NCI-H2107 treated with DMSO at 0.1 percent for 48 hours (cell line): ENCODE measurements around the gene ARHGAP27.
"Not testable (repeated sequence)": the region's sequence is repeated elsewhere in the genome, so short reads cannot be mapped to it uniquely, and the experiment has no call there.

Experiments used
- DNase-seq: peaks from one replicate; lab custom pipeline; 2025; ENCODE audit not compliant: unreplicated experiment; lab: John Stamatoyannopoulos, UW

ARHGAP27 gene

DNA sequence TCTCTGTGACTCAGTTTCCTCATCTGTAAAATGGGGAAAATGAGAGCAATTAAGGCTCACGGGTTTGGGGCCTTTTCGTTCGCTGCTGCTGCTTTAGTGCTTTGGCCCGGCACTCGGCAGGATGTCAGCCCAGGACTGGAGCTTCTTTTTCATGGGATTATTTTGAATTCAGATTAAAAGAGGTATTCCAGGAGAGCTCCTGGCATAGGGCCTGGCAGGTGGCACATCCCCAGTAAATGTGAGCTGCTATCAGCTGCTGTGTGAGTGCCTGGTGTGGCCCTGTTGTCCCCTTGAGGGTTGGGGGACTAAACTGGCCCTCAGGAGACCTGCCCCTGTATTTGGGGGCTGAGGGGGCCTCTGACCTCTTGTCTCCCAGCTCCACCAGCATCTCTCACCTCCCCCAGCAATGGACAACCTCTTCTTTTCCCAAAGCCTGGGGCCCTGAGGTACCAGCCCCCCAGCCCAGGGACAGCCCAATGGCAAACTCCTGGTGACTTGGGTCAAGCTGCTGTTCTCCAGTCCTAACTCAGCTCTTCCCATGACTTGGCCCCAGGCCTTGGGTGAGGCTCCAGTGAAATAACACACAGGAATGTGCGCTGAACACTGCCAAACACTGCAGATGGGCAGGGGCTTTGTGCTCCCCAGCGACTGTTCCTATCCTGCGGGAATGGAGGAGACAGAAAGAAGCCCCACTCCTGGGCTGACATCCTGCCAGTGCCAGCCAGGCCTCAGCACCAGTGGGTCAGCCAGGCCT, 14.4 kb upstream of the ARHGAP27 start:
- not testable (repeated sequence) for DNase-seq

DNA sequence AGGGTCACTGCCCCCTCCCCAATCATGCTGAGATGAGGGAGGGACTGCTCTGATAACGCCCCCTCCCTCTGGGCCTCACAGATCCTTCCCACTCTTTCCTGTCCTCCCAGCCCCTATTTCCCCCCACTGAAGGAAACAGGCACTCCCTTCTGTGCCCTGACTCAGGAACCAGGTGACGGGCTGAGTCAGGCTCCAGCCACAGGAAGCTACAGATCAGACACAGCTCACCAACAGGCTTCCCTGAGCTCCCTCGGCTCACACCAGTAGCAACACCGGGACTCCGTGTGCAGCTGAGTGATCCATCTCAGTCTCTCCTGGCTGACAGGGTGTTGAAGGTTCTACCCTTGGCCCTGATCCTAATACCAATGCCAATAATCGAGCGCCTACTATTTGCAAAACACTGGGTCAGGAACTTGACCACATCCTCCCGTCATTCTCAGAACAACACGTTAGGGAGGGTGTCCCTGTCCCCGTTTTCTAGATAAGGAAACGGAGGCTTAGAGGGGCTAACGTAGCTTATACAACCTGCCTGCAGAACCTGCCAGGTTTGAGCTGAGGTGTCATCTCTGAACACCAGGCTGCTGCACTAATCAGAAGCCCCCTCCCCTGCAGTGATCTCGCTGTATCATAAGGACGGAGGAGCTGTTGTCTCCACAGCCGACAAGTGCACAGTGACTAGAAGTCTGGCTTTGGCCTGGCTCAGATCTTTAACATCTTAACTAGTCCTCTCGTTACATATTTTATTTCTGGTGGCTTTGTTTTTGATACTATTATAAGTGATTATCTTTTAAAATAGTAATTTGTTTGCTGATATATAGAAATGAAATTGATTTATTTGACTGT, 13.5 kb upstream of the ARHGAP27 start:
- not testable (repeated sequence) for DNase-seq

DNA sequence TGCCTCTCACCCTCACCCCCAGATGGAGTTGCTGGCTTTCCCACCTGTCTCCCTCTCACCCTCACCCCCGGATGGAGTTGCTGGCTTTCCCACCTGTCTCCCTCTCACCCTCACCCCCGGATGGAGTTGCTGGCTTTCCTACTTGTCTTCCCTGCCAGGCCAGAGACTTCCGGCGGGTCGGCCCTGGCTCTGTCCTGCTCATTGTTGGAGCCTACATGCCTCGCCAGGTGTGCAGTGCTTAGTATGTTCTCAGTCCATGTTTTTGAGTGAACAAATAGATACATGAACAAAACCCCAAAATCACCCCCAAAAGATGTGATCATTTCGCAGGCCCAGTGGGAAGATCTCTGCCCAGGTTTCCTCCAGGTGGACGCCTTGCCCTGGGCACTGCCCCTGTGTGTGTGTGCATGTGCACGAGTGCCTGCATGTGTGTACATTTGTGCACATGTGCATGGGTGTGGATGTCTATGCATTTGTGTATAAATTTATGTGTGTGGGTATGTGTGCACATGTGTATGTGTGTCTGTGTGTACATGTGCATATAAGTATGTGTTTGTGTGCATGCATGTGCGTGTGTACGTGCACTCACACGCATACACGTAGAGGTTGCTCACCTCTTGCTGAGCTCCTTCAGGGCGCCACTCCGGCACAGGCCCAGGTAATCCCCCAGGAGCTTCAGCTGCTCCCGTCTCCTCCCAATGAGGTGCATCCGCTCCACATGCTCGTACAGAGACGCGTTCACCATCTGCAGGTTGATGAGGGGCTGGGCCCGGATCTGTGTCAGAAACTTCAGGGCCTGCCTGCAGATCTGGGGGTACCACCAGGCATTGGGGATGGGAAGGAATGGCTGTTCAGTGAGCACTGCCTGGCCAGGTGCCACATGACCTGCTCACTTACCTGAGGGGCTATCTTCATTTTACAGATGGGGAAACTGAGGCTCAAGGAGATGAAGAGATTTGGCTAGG, 12.5 kb upstream of the ARHGAP27 start:
- not testable (repeated sequence) for DNase-seq

DNA sequence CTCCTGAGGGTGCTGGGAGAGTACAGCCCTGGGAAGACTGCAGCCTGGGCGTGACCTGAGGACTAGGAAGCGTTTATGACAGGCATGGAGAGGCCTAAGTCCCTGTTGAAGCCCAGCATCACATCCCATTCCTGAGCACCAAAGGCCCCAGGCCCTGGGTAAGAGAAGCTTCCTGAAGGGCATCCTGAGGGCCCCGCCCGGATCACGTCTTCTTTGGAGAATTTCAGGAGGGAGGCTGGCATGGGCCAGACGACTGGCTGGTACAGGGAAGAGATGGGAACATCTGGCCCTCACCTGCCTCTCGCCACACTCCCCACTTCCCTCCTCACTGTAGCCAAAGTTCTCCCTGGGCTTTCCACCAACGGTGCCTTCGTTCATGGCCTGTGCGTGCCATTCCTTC, 11.6 kb upstream of the ARHGAP27 start:
- not testable (repeated sequence) for DNase-seq

DNA sequence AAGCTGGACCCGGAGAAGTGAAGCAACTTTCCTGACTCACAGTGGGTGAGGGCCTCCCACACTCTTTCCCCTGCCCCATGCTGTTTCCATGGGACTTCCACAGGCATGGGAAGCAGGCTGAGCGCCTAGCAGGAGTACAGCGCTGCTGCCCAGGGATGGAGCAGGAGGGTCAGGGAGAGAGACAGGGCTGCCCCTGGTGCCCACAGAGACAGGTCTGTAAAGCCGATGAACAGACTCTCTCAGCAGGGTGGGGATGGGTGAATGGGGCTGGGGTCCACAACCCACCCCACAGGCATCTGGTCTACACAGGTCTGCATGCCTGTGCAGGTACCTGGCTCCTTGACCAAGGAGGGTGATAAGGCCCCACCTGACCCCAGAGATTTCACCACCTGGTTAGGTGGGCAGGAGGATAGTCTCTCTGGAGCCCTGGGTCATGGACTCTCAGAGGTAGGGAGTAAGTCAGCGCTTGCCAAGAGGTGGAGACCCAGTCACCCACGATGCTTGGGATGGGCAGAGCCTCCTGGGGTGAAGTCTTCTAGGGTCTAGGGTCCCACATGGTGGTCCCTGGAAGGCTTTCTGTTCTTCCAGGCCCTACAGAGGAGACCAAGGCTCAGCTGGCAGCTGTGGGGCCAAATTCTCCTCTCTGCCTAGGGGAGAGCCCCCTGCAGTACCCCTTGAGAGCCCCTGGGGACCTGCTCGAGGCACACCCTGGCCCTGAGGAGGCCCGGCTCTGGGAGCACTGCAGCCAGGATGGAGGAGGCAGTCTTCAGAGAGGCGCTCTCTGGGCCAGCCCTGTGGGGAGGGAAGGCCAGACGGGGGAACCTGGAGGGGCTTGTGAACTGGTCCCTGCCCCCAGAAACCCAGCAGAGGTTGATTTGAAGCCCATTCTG, 10.9 kb upstream of the ARHGAP27 start:
- DNase-seq = not testable (repeated sequence)

DNA sequence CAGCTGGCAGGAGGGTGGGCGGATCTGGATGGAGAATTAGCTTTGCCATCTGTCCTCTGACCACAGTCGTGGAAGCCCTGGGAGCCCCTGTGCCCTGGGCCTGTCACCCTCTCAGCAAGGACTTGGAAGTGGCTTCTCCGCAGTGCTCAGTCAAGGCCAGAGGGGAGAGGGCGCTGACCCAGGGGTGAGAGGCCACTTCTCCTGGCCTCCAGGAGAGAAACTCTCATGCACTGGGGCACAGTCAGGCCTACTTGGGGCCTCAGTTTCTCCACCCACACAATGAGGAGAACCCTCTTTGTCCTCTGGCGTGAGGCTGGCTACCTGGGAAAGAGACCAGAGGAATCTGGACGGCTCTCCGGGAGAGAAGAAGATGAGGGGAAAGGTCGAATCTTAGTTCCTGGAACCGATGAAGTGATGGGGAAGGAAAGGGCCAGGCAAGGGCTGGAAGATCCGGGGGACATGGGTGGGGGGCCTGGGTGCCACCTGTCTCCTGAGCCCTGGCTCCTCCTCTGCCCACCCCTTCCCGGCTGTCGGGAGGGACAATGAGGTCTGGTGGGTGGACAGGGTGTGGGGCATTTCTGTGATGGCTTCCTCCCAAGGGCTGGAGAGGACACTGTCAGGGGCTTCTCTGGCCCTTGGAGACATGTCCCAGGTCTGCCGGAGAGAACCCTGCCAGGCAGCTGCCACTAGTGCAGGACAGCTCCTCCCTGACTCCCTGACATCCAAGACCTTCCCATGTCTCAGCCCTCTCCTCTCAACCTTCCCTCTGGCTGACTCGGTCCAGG, 9.0 kb upstream of the ARHGAP27 start:
- DNase-seq = no peak

GRCh38 chr17:45440839-45441515, 8.3 kb upstream of the ARHGAP27 start:
- DNase-seq = peak; percentile 14

DNA sequence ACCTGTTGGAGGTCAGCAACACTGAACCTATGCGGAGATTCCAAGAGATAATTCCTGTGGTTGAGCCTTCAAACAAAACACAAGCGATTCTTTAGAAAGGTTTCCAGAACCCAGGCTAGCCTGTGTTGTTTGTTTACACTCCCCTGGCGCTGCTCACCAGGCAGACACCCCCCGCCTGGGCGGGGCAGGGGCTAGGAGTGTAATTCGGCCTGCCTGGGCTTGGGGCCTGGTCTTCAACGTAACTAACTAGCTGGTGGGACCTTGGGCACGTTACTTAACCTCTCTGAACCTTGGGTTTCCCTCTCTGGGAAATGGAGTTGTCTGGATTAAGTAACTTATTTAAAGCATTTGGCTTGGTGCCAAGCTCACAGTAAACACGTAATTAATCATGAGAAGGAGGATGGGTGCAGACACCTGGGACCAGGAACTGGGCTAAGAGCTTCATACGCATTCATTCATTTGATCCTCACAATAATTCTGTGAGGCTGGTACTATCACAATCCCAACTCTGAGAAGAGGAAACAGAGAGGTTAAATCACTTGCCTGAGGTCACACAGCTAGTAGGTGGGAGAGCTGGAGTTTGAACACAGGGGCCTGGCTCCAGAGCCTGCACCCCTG, 7.6 kb upstream of the ARHGAP27 start:
- peak; percentile 68 for DNase-seq

DNA sequence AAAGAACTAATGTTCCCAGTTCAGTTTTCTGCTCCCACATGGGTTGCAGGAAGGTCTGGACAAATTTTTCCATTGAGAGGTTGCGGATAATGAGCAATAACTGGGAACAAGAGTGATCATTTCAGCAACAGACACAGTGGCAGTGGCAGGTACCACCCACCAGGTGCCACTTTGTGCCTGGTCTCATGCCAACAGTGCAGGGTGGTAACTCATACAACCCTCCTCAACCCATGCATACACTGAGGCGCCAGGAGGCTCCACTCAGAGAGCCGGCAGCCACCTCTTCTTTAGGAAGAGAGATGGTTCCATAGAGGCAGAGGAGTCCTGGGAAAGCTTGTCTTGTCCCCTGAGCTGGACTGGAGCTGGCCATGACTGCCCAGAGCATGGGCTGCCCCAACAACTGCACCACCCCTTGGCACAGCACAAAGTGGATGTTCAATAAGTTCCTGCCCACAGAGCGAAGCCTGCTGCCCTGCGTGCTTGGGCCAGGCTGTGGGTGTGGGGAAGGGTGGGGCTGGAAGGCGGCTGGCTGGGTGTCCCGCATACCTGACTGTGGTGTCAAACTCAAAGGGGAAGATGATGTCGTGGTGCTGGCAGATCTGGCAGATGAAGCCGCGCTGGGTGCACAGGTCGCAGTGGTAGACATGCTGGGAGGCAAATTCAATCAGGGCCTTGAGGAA, 6.4 kb upstream of the ARHGAP27 start:
- DNase-seq = no peak

GRCh38 chr17:45437465-45438283, 5.0 kb upstream of the ARHGAP27 start:
- DNase-seq = no peak

DNA sequence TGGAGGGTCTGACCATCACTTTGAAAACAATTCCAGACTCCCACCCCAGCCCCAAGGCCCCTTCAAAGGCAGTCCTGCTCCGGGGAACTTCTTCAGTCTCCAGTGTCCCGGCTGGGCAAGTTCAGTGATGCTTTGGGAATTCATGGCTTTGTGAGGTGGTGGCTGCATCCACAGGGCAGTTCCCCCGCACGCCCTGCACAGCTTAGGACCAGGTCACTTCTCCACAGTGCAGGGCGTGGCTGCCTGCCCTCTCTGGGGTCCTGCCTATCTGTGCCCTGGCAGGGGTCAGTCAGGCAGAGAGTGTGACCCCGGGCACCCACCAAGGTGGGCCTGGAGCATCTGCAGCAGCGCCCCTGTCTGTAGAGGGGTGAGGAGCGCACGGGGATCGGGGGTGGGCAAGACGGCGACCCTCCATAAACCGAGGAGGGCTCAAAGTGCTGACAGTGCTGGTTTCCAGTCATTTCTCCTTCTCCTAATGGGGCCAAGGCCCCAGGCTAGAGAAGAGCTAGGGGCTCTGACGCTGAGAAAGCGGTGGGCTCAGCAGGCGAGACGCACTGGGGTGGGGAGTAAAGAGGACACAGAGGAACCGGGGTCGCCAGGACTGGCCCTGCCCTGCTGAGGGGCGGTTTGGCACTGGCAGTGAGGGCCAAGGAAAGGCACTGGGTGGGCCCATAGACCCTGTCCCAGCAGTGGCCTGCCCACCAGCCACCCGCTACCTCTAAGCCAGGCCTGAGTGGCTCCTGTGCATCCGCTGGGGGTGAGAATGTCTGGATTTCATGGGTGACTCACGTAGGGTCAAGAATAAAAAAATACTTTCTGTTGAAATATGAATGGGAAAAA, 4.2 kb upstream of the ARHGAP27 start:
- DNase-seq = no peak

GRCh38 chr17:45436161-45436560, 3.5 kb upstream of the ARHGAP27 start:
- no peak for DNase-seq

DNA sequence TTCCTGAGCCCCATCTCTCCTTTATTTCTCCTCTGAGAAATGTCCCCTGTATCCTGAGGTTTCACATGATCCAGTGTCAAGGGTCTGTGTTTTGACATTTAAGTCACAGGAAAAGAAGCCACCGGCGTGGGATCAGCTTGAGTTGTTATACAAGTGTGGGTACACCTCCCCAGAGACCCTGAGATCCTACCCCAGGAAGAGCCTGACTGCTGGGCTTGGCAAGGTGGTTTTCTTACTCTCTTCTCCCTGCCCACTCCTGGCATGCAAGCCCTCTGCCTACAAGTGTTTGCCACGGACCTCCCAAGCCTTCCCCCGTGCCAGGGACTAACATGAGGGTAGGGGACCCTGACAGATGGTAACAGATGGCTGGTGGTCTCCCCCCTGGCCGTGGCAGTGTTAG, 2.8 kb upstream of the ARHGAP27 start:
- no peak for DNase-seq

GRCh38 chr17:45433159-45433535, 477 bp upstream of the ARHGAP27 start:
- DNase-seq = no peak

DNA sequence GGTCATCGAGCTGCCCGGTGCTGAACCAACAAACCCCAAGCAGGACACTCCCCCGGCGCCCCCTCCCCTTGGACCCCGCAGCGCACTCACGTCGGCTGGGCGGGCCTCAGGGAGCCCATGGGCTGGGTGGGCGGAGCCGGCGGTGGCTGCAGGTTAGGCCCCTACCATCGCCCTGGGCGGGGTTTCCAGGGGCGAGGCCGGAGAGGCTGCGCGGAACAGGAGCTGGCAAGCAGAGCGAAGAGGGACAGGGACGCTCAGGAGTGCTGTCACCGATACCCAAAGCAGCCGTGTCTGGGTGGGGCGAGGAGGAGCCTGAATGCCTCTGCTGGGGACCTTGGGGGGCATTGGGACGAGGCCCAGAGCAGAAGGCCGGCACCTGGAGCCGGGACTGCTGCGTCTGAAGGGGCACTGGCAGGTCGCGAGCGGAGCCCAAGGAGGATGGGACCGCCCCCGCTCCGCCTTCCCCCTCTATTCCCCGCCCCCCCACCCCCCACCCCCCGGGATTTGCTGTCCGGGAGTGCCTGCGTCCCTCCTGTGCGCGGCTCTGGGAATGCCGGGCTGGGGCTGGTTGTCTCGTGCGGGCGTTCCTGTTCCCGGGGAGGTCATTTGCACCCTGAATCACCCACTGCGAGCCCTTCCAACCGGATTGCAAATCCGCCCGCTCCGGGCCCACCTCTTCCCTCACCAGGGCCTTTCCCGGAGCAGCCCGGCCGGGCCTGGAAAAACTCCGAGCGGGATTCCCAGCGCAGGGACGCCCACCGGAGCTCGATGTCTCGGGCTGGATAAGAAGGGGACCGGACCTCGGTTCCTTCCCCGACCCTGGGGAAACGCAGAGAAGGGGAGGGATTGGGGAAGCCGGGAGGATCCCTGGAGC, 902 bp downstream of the ARHGAP27 start:
- DNase-seq = peak; percentile 20
